GM18498 (cell line): Measurements from ENCODE around the gene PSMB5.

Experiments
- ATAC-seq: cut with Tn5 transposase; IDR thresholded peaks from one replicate; pipeline ENCODE4 v1.9.1; 2021; ENCODE audit warnings: mild to moderate bottlenecking, moderate library complexity; ENCODE audit not compliant: unreplicated experiment

The PSMB5 gene

GRCh38 chr14:23060536-23061260 lies 26.0 kb upstream of the PSMB5 start:
- ATAC-seq, result no peak

- no peak for ATAC-seq
Observed at GRCh38 chr14:23058654-23059504, 24.2 kb upstream of the PSMB5 start.

GRCh38 chr14:23057757-23058653 lies 23.3 kb upstream of the PSMB5 start:
- peak; percentile 67 for ATAC-seq

- peak; percentile 63 for ATAC-seq
Observed at GRCh38 chr14:23056956-23057756, 22.5 kb upstream of the PSMB5 start, which contains the start of gene CDH24. Gene CDH24, minus strand, starts transcription at chr14:23057520. Its CDS starts 1,787 bp downstream, at chr14:23055733.

GRCh38 chr14:23056145-23056955 lies 21.6 kb upstream of the PSMB5 start:
- peak; percentile 56 for ATAC-seq

GRCh38 chr14:23055621-23056144 lies 21.0 kb upstream of the PSMB5 start:
- no peak for ATAC-seq

- ATAC-seq, result no peak
Observed at GRCh38 chr14:23055147-23055550, 20.4 kb upstream of the PSMB5 start.

- ATAC-seq, result no peak
Observed at GRCh38 chr14:23054000-23054811, 19.5 kb upstream of the PSMB5 start.

- ATAC-seq, result no peak
Observed at GRCh38 chr14:23053426-23053825, 18.7 kb upstream of the PSMB5 start.

GRCh38 chr14:23052671-23053070 lies 18.0 kb upstream of the PSMB5 start:
- no peak for ATAC-seq

GRCh38 chr14:23052182-23052623 lies 17.5 kb upstream of the PSMB5 start:
- ATAC-seq, result no peak

- ATAC-seq, result no peak
Observed at GRCh38 chr14:23051141-23052057, 16.7 kb upstream of the PSMB5 start.

- no peak for ATAC-seq
Observed at GRCh38 chr14:23049011-23049410, 14.3 kb upstream of the PSMB5 start.

- ATAC-seq, result no peak
Observed at GRCh38 chr14:23047751-23048693, 13.3 kb upstream of the PSMB5 start.

GRCh38 chr14:23047034-23047634 lies 12.4 kb upstream of the PSMB5 start:
- ATAC-seq, result no peak
